Ecto neural progenitor cell (in vitro differentiated cells): Measurements from ENCODE around the gene ZNF446.
"Not testable (repeated sequence)": the region's sequence is repeated elsewhere in the genome, so short reads cannot be mapped to it uniquely, and the experiment has no call there.

ENCODE experiments used
- DNase-seq: peaks from one replicate; pipeline ENCODE4 v3.0.0-alpha.2; 2018; ENCODE audit warnings: low spot score

The ZNF446 gene

GRCh38 chr19:58475714-58476497 lies at the start of gene ZNF446:
Gene ZNF446 (plus strand): TSS chr19:58476352. CDS start chr19:58477219, 867 bp downstream.
- DNase-seq: peak; percentile 97

- DNase-seq: no peak
These were observed 47.5 kb upstream of the ZNF446 start for GRCh38 chr19:58428617-58429016.

GRCh38 chr19:58429745-58430144 lies 46.4 kb upstream of the ZNF446 start:
- no peak for DNase-seq

DNA sequence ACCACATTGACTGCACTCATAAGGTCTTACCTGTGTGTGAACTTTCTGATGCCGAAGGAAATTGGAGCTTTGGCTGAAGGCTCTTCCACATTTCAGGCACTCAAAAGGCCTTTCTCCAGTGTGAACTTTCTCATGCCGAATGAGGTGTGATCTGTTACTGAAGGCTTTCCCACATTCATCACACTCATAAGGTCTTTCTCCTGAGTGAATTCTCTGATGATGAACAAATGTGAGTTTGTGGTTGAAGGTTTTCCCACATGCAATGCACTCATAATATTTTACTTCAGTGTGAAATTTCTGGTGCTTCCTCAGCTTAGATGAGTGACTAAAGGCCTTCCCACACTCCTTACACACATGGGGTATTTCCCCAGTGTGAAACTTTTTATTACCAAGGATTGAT lies 41.9 kb upstream of the ZNF446 start:
- DNase-seq: no peak

DNA sequence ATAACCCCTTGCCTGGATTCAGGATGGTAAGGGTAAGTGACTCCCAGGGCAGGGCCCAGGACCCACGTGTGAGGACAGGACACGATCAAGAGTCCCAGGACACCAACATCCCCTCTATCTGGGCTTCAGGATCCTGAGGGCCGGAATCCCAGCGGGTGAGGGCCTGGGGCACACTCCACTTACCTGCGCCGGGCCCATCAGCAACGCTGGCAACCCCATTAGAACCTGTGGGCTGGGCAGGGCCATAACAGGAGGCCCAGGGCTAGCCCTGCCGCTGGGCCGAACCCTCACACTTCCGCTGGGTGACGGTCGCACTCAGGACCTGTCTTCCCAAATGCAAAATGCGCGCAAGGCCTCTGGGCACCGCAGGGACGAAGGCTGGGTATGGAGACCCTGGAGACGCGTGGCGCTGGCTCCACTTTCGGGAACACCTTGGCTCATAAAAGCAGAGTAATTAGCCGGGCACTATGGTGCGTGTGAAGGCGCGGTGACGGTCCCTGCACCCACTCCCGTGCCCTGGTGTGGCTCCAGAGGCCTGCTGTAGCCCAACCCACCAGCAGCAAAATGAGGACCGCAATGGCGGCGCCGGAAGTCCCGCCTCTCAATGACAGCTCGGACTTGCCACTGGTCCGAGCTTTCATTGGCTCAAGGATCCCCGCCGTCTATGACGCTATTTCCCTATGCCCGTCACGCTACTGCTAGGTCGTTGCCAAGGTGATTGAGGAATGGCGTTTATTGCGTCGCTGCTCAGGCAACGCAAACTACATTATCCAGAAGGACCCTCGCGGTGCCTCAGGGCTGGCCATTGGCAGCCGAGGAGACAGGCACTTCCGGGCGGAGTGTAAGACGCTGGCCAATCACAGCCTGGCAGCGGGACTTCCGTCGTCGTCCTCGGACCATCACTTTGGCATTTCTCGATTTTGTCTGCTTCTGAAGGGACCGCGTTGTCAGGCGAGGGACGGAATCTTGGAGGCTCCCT lies 36.3 kb upstream of the ZNF446 start, which contains the start of gene ZNF132:
ZNF132 (minus strand) TSS at position 578 of the 979 bp plus-strand sequence; CDS start at position 246, 332 bp downstream.
- DNase-seq: peak; percentile 60

- DNase-seq: no peak
These were observed 35.6 kb upstream of the ZNF446 start for GRCh38 chr19:58440556-58440955.

GRCh38 chr19:58442986-58443385 lies 33.2 kb upstream of the ZNF446 start:
- DNase-seq: not testable (repeated sequence)

- DNase-seq: not testable (repeated sequence)
These were observed 27.3 kb upstream of the ZNF446 start for GRCh38 chr19:58448860-58449259.

GRCh38 chr19:58449980-58450379 lies 26.2 kb upstream of the ZNF446 start:
- not testable (repeated sequence) for DNase-seq

DNA sequence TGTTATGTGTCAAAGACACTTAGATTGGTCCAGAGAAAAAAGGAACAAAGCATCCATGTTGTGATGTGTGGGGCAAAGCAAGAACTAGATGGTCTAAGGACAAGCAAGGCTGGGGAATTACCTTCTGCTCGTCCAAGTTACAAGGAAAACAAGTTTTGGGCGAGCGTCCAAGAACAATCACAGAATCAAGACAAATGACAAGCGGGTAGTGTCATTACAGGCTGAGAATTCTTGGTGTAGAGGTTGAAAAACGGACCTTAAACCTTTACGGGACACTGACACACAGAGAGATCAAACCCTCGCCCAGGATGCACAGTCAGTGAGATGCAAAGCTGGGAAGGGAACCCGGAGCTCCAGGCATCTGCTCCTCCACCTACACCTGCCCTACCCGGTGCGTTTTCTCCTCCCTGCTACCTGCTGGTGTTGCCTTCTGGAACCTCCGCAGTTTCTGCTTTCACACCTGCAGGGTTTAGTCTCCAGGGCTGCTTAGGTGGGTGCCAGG lies 25.2 kb upstream of the ZNF446 start:
- DNase-seq: no peak

DNA sequence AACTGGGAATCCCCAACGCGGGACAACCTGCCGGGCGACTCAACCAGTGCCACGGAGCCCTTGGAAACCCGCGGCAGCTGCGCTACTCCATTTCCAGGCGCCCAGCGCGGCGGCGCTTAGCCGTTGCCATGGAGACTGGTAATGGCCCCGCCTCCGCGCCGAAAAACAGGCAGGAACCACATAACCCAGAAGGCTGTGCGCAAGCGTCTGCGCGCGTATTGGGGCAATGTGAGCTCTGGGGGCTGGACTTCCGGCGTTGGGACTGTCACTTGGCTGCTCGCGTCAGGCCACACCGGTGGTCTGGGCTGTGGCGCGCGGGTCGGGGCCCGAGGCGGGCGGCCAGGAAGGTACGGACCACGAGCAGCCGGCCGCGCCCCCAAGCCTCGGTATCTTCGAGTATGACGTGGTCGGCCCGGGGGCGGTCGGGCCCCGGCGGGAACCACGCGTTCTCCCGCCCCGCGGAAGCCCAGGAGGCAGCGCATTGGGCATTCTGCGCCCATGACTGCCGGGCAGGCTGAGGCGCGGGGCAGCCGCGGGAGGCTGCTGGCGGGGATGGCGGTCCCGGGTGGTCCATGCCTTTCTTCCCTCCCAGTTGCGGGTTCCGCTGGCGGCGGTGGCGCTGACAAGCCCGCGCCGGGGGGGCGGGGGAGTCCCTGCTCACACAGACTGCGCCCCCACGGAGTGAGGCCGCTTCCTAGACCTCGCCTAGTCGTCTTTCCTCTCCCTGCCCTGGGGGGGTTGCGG lies 24.6 kb upstream of the ZNF446 start, which contains the start of gene ZNF324B:
ZNF324B (plus strand) TSS at position 265 of the 744 bp plus-strand sequence. CDS start 2,080 bp downstream, outside the sequence.
- peak; percentile 97 for DNase-seq

GRCh38 chr19:58453743-58454142 lies 22.4 kb upstream of the ZNF446 start:
- DNase-seq: no peak

DNA sequence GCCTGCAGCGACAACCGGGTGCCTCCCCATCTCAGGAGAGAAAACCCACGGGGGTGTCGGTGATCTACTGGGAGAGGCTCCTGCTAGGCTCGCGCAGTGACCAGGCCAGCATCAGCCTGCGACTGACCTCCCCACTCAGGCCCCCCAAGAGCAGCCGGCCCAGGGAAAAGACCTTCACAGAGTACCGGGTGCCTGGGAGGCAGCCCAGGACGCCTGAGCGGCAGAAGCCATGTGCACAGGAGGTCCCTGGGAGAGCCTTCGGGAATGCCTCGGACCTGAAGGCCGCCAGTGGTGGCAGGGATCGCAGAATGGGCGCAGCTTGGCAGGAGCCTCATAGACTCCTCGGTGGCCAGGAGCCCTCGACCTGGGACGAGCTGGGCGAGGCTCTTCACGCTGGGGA lies 20.8 kb upstream of the ZNF446 start:
- no peak for DNase-seq

DNA sequence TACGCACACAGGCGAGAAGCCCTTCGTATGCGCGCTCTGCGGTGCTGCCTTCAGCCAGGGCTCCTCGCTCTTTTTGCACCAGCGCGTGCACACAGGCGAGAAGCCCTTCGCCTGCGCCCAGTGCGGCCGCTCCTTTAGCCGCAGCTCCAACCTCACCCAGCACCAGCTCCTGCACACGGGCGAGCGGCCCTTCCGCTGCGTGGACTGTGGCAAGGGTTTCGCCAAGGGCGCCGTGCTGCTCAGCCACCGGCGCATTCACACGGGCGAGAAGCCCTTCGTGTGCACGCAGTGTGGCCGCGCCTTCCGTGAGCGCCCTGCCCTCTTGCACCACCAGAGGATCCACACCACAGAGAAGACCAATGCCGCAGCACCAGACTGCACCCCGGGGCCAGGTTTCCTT lies 20.0 kb upstream of the ZNF446 start:
- no peak for DNase-seq

- no peak for DNase-seq
These were observed 16.1 kb upstream of the ZNF446 start for GRCh38 chr19:58460039-58460438.

GRCh38 chr19:58466089-58466759 lies 9.9 kb upstream of the ZNF446 start:
- DNase-seq: no peak

GRCh38 chr19:58466760-58467589 lies 9.2 kb upstream of the ZNF446 start, which contains the start of gene ZNF324:
Gene ZNF324 (plus strand): TSS chr19:58467080. CDS start chr19:58469186, 2,106 bp downstream.
- peak; percentile 99 for DNase-seq

GRCh38 chr19:58468216-58468839 lies 7.8 kb upstream of the ZNF446 start:
- no peak for DNase-seq

- no peak for DNase-seq
These were observed 6.7 kb upstream of the ZNF446 start for GRCh38 chr19:58469241-58470013.
